GM19395 (cell line): ENCODE data around the gene CHRNE.
"Not testable (repeated sequence)": the region's sequence is repeated elsewhere in the genome, so short reads cannot be mapped to it uniquely, and the experiment has no call there.

Source experiments
- ATAC-seq: cut with Tn5 transposase; IDR thresholded peaks from one replicate; pipeline ENCODE4 v1.9.1; 2021; ENCODE audit warnings: mild to moderate bottlenecking, moderate library complexity; ENCODE audit not compliant: unreplicated experiment

The CHRNE gene

GRCh38 chr17:4891411-4892410 is 11.2 kb downstream of the CHRNE start:
- no peak for ATAC-seq

- ATAC-seq, result no peak
These were observed 15.3 kb downstream of the CHRNE start for GRCh38 chr17:4887581-4887980.

GRCh38 chr17:4886830-4887229 is 16.1 kb downstream of the CHRNE start:
- no peak for ATAC-seq

GRCh38 chr17:4884489-4884888 is 18.4 kb downstream of the CHRNE start:
- no peak for ATAC-seq

- ATAC-seq, result no peak
These were observed 20.9 kb downstream of the CHRNE start for GRCh38 chr17:4881761-4882555.

GRCh38 chr17:4880857-4881256 is 22.0 kb downstream of the CHRNE start:
- no peak for ATAC-seq

- no peak for ATAC-seq
These were observed 23.3 kb downstream of the CHRNE start for GRCh38 chr17:4879601-4880000.

- no peak for ATAC-seq
These were observed 25.8 kb downstream of the CHRNE start for GRCh38 chr17:4877089-4877488.

GRCh38 chr17:4872786-4873185 is 30.1 kb downstream of the CHRNE start:
- no peak for ATAC-seq

- ATAC-seq, result no peak
These were observed 32.0 kb downstream of the CHRNE start for GRCh38 chr17:4870855-4871254.

- ATAC-seq, result not testable (repeated sequence)
These were observed 33.6 kb downstream of the CHRNE start for GRCh38 chr17:4869058-4869998.

- ATAC-seq, result not testable (repeated sequence)
These were observed 35.4 kb downstream of the CHRNE start for GRCh38 chr17:4867535-4867934.

- ATAC-seq, result no peak
These were observed 39.6 kb downstream of the CHRNE start for GRCh38 chr17:4863321-4863720.

GRCh38 chr17:4862720-4863119 is 40.2 kb downstream of the CHRNE start:
- ATAC-seq, result no peak

GRCh38 chr17:4861052-4861451 is 41.8 kb downstream of the CHRNE start:
- no peak for ATAC-seq

- ATAC-seq, result no peak
These were observed 42.2 kb downstream of the CHRNE start for GRCh38 chr17:4860651-4861050.

GRCh38 chr17:4859816-4860625 is 42.9 kb downstream of the CHRNE start:
- no peak for ATAC-seq

- ATAC-seq, result no peak
These were observed 44.0 kb downstream of the CHRNE start for GRCh38 chr17:4858882-4859260.

GRCh38 chr17:4858068-4858881 is 44.6 kb downstream of the CHRNE start:
- ATAC-seq, result no peak
